WTC11 (cell line): Measurements from ENCODE around the gene IL2RG.

Experiments used
- NFATC4 ChIP-seq: fragments of 250-450 bp; sonication (Bioruptor Pico); IDR thresholded peaks from 2 replicates; pipeline ENCODE4 v1.9.0; 2021; ENCODE audit warnings: mild to moderate bottlenecking
- SMAD3 ChIP-seq: sonication (generic); formaldehyde crosslinking; IDR thresholded peaks from 2 replicates; pipeline ENCODE4 v1.8.0; 2022; ENCODE audit warnings: missing genetic modification reagents, mild to moderate bottlenecking, borderline replicate concordance
- SP1 ChIP-seq: sonication (generic); formaldehyde crosslinking; conservative IDR thresholded peaks from 2 replicates; pipeline ENCODE4 v1.8.1; 2022; ENCODE audit warnings: missing genetic modification reagents
- TF ChIP-seq, protein P1 (sequence below): sonication (generic); formaldehyde crosslinking; IDR thresholded peaks from 2 replicates; pipeline ENCODE4 v1.8.1; 2023; ENCODE audit warnings: mild to moderate bottlenecking, moderate library complexity, missing genetic modification reagents
- TF ChIP-seq, protein P2 (sequence below): sonication (generic); formaldehyde crosslinking; IDR thresholded peaks from 2 replicates; pipeline ENCODE4 v1.8.0; 2023; ENCODE audit warnings: missing genetic modification reagents
- TF ChIP-seq, protein P3 (sequence below): fragments of 200-600 bp; IDR thresholded peaks from 2 replicates; pipeline ENCODE4 v1.8.0; 2022; ENCODE audit warnings: antibody characterized with exemption
- TF ChIP-seq, protein P4 (sequence below): sonication (generic); formaldehyde crosslinking; IDR thresholded peaks from 2 replicates; pipeline ENCODE4 v1.8.1; 2022; ENCODE audit warnings: mild to moderate bottlenecking, missing genetic modification reagents, moderate library complexity, borderline replicate concordance
- TF ChIP-seq, protein P5 (sequence below): sonication (generic); formaldehyde crosslinking; conservative IDR thresholded peaks from 2 replicates; pipeline ENCODE4 v1.8.1; 2023; ENCODE audit warnings: mild to moderate bottlenecking, low read depth, missing genetic modification reagents, moderate library complexity

DNA sequence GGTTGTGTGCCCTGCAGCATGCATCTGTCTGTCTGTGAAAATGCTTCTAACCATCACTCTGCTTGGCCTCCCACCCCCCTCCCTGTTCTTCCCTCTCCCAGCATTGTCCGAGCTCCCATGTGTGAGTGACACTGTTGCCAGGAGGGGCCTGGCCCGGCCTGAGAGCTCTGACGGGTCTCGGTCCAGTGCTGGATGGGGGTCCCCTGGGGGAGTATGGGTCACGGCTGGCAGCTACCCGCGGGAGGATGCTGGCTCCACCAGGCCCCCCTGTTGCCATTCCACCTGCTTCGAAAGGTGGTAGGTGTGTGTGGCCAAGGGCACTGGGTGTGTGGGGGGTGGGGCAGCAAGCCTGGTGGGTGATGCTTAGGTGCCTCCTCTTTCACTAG, 36.9 kb upstream of the IL2RG start:
- TF ChIP-seq, protein P1, sequence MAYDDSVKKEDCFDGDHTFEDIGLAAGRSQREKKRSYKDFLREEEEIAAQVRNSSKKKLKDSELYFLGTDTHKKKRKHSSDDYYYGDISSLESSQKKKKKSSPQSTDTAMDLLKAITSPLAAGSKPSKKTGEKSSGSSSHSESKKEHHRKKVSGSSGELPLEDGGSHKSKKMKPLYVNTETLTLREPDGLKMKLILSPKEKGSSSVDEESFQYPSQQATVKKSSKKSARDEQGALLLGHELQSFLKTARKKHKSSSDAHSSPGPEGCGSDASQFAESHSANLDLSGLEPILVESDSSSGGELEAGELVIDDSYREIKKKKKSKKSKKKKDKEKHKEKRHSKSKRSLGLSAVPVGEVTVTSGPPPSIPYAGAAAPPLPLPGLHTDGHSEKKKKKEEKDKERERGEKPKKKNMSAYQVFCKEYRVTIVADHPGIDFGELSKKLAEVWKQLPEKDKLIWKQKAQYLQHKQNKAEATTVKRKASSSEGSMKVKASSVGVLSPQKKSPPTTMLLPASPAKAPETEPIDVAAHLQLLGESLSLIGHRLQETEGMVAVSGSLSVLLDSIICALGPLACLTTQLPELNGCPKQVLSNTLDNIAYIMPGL = no peak
- TF ChIP-seq, protein P2, sequence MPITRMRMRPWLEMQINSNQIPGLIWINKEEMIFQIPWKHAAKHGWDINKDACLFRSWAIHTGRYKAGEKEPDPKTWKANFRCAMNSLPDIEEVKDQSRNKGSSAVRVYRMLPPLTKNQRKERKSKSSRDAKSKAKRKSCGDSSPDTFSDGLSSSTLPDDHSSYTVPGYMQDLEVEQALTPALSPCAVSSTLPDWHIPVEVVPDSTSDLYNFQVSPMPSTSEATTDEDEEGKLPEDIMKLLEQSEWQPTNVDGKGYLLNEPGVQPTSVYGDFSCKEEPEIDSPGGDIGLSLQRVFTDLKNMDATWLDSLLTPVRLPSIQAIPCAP (CRISPR knock-in tag) = no peak
- TF ChIP-seq SP1 (CRISPR knock-in tag) = no peak
- TF ChIP-seq SMAD3 (CRISPR knock-in tag) = no peak
- TF ChIP-seq, protein P3, sequence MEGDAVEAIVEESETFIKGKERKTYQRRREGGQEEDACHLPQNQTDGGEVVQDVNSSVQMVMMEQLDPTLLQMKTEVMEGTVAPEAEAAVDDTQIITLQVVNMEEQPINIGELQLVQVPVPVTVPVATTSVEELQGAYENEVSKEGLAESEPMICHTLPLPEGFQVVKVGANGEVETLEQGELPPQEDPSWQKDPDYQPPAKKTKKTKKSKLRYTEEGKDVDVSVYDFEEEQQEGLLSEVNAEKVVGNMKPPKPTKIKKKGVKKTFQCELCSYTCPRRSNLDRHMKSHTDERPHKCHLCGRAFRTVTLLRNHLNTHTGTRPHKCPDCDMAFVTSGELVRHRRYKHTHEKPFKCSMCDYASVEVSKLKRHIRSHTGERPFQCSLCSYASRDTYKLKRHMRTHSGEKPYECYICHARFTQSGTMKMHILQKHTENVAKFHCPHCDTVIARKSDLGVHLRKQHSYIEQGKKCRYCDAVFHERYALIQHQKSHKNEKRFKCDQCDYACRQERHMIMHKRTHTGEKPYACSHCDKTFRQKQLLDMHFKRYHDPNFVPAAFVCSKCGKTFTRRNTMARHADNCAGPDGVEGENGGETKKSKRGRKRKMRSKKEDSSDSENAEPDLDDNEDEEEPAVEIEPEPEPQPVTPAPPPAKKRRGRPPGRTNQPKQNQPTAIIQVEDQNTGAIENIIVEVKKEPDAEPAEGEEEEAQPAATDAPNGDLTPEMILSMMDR = no peak
- TF ChIP-seq, protein P4, sequence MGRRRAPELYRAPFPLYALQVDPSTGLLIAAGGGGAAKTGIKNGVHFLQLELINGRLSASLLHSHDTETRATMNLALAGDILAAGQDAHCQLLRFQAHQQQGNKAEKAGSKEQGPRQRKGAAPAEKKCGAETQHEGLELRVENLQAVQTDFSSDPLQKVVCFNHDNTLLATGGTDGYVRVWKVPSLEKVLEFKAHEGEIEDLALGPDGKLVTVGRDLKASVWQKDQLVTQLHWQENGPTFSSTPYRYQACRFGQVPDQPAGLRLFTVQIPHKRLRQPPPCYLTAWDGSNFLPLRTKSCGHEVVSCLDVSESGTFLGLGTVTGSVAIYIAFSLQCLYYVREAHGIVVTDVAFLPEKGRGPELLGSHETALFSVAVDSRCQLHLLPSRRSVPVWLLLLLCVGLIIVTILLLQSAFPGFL = no peak
- TF ChIP-seq NFATC4 (CRISPR knock-in tag) = no peak
- TF ChIP-seq, protein P5, sequence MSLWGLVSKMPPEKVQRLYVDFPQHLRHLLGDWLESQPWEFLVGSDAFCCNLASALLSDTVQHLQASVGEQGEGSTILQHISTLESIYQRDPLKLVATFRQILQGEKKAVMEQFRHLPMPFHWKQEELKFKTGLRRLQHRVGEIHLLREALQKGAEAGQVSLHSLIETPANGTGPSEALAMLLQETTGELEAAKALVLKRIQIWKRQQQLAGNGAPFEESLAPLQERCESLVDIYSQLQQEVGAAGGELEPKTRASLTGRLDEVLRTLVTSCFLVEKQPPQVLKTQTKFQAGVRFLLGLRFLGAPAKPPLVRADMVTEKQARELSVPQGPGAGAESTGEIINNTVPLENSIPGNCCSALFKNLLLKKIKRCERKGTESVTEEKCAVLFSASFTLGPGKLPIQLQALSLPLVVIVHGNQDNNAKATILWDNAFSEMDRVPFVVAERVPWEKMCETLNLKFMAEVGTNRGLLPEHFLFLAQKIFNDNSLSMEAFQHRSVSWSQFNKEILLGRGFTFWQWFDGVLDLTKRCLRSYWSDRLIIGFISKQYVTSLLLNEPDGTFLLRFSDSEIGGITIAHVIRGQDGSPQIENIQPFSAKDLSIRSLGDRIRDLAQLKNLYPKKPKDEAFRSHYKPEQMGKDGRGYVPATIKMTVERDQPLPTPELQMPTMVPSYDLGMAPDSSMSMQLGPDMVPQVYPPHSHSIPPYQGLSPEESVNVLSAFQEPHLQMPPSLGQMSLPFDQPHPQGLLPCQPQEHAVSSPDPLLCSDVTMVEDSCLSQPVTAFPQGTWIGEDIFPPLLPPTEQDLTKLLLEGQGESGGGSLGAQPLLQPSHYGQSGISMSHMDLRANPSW (CRISPR knock-in tag) = no peak
